ENCODE measurements around the gene NCF1. TPM values are rescaled to one million over a fixed set of nuclear protein-coding genes. Genes with fewer than 3 reads are reported as not detected.

NCF1 gene
- not detected in 2 replicates for total RNA-seq

DNA sequence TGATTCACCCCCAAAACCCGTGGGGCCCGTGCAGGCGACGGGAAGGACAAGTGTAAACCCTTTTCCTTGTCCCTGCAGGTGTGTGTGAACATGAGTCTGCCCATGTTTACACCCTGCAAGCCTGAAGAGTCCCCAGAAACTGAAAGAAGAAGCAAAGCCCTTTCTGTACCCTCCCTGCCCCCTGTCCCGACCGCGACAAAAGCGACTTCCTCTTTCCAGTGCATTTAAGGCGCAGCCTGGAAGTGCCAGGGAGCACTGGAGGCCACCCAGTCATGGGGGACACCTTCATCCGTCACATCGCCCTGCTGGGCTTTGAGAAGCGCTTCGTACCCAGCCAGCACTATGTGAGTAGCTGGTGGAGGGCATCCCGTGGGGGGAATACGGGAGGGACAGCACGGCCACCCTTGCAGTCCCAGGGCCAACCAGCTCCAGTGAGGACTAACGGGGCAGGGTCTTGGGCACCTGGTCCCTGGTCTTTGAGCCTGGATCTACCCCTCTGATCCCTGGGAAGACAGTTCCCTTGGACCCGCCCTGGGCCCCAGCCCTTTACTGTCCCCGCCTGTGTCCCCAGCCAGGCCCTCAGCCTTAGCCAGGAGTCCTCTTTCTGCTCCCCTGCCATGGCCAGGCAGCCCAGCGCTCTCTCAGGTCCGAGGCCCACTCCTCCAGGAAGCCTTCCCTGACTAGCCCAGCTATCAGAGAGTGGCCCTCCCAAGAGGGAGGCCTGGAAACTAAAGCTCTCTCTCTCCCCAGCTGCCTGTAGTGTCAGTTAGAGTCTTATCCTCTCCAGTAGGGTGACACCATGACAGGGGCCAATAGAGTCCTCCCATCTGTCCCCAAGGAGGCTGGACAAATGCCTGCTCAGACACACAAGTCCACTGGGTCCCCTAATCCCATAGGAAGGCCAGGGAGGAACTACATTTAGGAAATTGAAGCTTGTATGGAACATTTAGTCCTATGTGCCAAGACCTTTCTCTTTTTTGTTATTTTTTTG is at the start of gene NCF1:
Gene NCF1 (plus strand): TSS at position 252 of the 991 bp plus-strand sequence. CDS start 21 bp downstream, at position 273.

Other genes starting within 250 kb of the NCF1 start
- 76.6 and 147 TPM in 2 replicates for gene GTF2I, start 116.3 kb upstream of the NCF1 start, total RNA-seq
- 1.9 and 4.0 TPM in 2 replicates for gene GTF2IRD2, start 77.6 kb downstream of the NCF1 start, total RNA-seq
- gene CASTOR2, start 190.7 kb downstream of the NCF1 start, total RNA-seq: 5.0 and 9.8 TPM in 2 replicates